Natural killer cell (primary cell): Measurements from ENCODE around the gene AP2A2. TPM values are rescaled to one million over a fixed set of nuclear protein-coding genes. Genes with fewer than 3 reads are reported as not detected.

Experiments used
- ATAC-seq, 3 donors: fragments of 150-1000 bp in 2 of 3; fragments of 200-7000 bp in 1 of 3; cut with Tn5 transposase; 1 replicate in 1 of 3; 2 replicates in 2 of 3; pipeline ENCODE4 v1.10.0; 2021; ENCODE audit warnings: mild to moderate bottlenecking in 2 of 3, moderate library complexity in 2 of 3
- DNase-seq, 2 donors: peaks; one replicate each; pipeline versions ENCODE4 v3.0.0 to v3.0.0-alpha.2; 2013 to 2021; ENCODE audit warnings: mixed read lengths in 1 of 2
- H3K27ac ChIP-seq: one replicate; pipeline ENCODE4 v1.5.1; 2013; ENCODE audit warnings: mild to moderate bottlenecking, low read length
- H3K27me3 ChIP-seq: one replicate; pipeline ENCODE4 v1.6.1; 2013; ENCODE audit warnings: low read length; ENCODE audit not compliant: control insufficient read depth, insufficient read depth
- H3K36me3 ChIP-seq: one replicate; pipeline ENCODE4 v1.6.1; 2013; ENCODE audit warnings: low read length; ENCODE audit not compliant: control insufficient read depth, insufficient read depth
- H3K4me1 ChIP-seq: one replicate; pipeline ENCODE4 v1.6.1; 2013; ENCODE audit warnings: low read length; ENCODE audit not compliant: control insufficient read depth, insufficient read depth
- H3K4me3 ChIP-seq: one replicate; pipeline ENCODE4 v1.5.1; 2013; ENCODE audit warnings: low read length
- H3K9me3 ChIP-seq: one replicate; pipeline ENCODE4 v1.6.1; 2013; ENCODE audit warnings: low read length; ENCODE audit not compliant: control insufficient read depth, insufficient read depth
- H3K27ac Mint-ChIP-seq, 2 donors: one replicate each; pipeline ENCODE4 v1.8.0; 2022; ENCODE audit warnings: mild to moderate bottlenecking in 2 of 2, mixed read lengths in 2 of 2, moderate library complexity in 1 of 2
- H3K27me3 Mint-ChIP-seq, 2 donors: one replicate each; pipeline ENCODE4 v1.8.0; 2022; ENCODE audit warnings: low read depth in 2 of 2, mixed read lengths in 2 of 2
- H3K36me3 Mint-ChIP-seq: one replicate; pipeline ENCODE4 v1.8.0; 2022; ENCODE audit warnings: mixed read lengths
- H3K4me1 Mint-ChIP-seq, 2 donors: one replicate each; pipeline ENCODE4 v1.8.0; 2022; ENCODE audit warnings: mixed read lengths in 2 of 2
- H3K4me3 Mint-ChIP-seq: one replicate; pipeline ENCODE4 v1.8.0; 2022; ENCODE audit warnings: mild to moderate bottlenecking, moderate library complexity, mixed read lengths
- H3K9me3 Mint-ChIP-seq, 2 donors: one replicate each; pipeline ENCODE4 v1.8.0; 2022; ENCODE audit warnings: mixed read lengths in 2 of 2
- CTCF ChIP-seq: fragments of 200-600 bp; IDR thresholded peaks from one replicate; pipeline ENCODE4 v1.8.0; 2022; ENCODE audit warnings: antibody characterized with exemption
- WGBS: methylation state at CpG from one replicate; pipeline ENCODE4 v1.1.7; 2013; ENCODE audit warnings: missing lambda C conversion rate; ENCODE audit not compliant: insufficient coverage; 5-methylcytosine and 5-hydroxymethylcytosine counted together
- intact Hi-C: fragments of 100-400 bp; cut with micrococcal nuclease; formaldehyde crosslinking; loops from one replicate; pipeline ENCODE4 v1.14.2; 2022
- total RNA-seq, 4 donors: library from RNA; stranded (reverse); fragments of 120-200 nt in 1 of 4; gene quantifications; one replicate each; pipeline versions ENCODE4 v1.2.3 to v1.2.4, GENCODE V29; 2013 to 2022

Gene AP2A2
- total RNA-seq, 3 donors from 2014 or later (not counting 1 experiment from before 2014, with no cell fraction given), result 57.2 to 120 (median 82.9) TPM

- 87% methylated on average over 8 of the region's 8 CpGs for WGBS
- no peaks in the 10 kb centered on the region for H3K36me3 Mint-ChIP-seq
- Histone ChIP-seq H3K27me3 (no peaks in the 10 kb centered on the region), H3K4me3 (no peak overlapping the region), H3K4me1 (peaks cover 4% of the 10 kb centered on the region), H3K36me3 (no peaks in the 10 kb centered on the region), H3K27ac (no peak overlapping the region), H3K9me3 (no peaks in the 10 kb centered on the region)
- H3K4me1 Mint-ChIP-seq, result peaks cover 2 to 3% of the 10 kb centered on the region in 2 donors
- no peak overlapping the region for H3K27ac Mint-ChIP-seq
- ATAC-seq (no peak), DNase-seq (no peak)
- H3K27me3 Mint-ChIP-seq, result no peaks in the 10 kb centered on the region
- no peak for TF ChIP-seq CTCF
- no peak overlapping the region for H3K4me3 Mint-ChIP-seq
- H3K9me3 Mint-ChIP-seq, result no peaks in the 10 kb centered on the region
- intact Hi-C loops, result no loop called here
Observed at GRCh38 chr11:1041149-1041467, 115.4 kb downstream of the AP2A2 start.

GRCh38 chr11:1041471-1041870, 115.8 kb downstream of the AP2A2 start:
- intact Hi-C loops, result no loop called here
- H3K9me3 ChIP-seq, result no peaks in the 10 kb centered on the region
- no peak for TF ChIP-seq CTCF
- peaks cover 6% of the 10 kb centered on the region in 2 donors for H3K4me1 Mint-ChIP-seq
- no peak overlapping the region for H3K27ac Mint-ChIP-seq
- WGBS, result 82% methylated on average over 9 of the region's 9 CpGs
- no peaks in the 10 kb centered on the region for H3K27me3 Mint-ChIP-seq
- no peaks in the 10 kb centered on the region for H3K36me3 ChIP-seq
- no peaks in the 10 kb centered on the region for H3K27me3 ChIP-seq
- peaks cover 6% of the 10 kb centered on the region for H3K4me1 ChIP-seq
- no peak overlapping the region for H3K27ac ChIP-seq
- H3K36me3 Mint-ChIP-seq, result no peaks in the 10 kb centered on the region
- H3K4me3 Mint-ChIP-seq, result no peak overlapping the region
- DNase-seq (no peak), ATAC-seq (no peak)
- H3K9me3 Mint-ChIP-seq, result no peaks in the 10 kb centered on the region
- no peak overlapping the region for H3K4me3 ChIP-seq

GRCh38 chr11:1041936-1042608, 116.4 kb downstream of the AP2A2 start:
- intact Hi-C loops, result no loop called here
- H3K9me3 Mint-ChIP-seq, result no peaks in the 10 kb centered on the region
- no peak overlapping the region for H3K4me3 Mint-ChIP-seq
- Histone ChIP-seq H3K4me3 (no peak overlapping the region), H3K4me1 (peaks cover 11% of the 10 kb centered on the region), H3K27ac (no peak overlapping the region), H3K27me3 (no peaks in the 10 kb centered on the region), H3K9me3 (no peaks in the 10 kb centered on the region), H3K36me3 (no peaks in the 10 kb centered on the region)
- ATAC-seq, result no peak
- no peak for DNase-seq
- TF ChIP-seq CTCF, result no peak
- WGBS, result 92% methylated on average over 18 of the region's 18 CpGs
- no peaks in the 10 kb centered on the region for H3K36me3 Mint-ChIP-seq
- no peak overlapping the region for H3K27ac Mint-ChIP-seq
- H3K4me1 Mint-ChIP-seq, result peaks cover 12% of the 10 kb centered on the region in 2 donors
- no peaks in the 10 kb centered on the region for H3K27me3 Mint-ChIP-seq
